Stromal cell of bone marrow (primary cell): Measurements from ENCODE around the gene ANKRD53.
"Not testable (repeated sequence)": the region's sequence is repeated elsewhere in the genome, so short reads cannot be mapped to it uniquely, and the experiment has no call there.

Experiments used
- DNase-seq: peaks from one replicate; pipeline ENCODE4 v3.0.0-alpha.2; 2012; ENCODE audit warnings: low read depth

ANKRD53 gene

GRCh38 chr2:71011786-71012185, 33.4 kb downstream of the ANKRD53 start:
- not testable (repeated sequence) for DNase-seq

DNA sequence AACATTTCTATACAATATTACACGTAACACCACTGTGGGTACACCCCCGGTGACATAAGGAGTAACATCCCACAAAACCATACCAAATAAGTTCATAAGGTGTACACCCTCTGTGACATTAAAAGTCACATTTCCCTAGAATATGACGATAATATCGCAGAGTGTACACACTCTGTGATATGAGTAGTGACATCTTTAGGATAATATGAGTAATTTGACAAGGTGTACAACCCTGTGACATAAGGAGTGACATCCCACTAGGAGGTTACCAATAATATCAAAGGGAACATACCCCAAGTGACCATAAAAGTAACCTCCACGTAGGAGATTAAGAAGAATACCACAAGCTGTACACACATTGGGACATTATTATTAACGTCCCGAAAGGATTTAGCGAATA, 40.2 kb downstream of the ANKRD53 start:
- no peak for DNase-seq

GRCh38 chr2:71019989-71020388, 41.6 kb downstream of the ANKRD53 start:
- DNase-seq = not testable (repeated sequence)

DNA sequence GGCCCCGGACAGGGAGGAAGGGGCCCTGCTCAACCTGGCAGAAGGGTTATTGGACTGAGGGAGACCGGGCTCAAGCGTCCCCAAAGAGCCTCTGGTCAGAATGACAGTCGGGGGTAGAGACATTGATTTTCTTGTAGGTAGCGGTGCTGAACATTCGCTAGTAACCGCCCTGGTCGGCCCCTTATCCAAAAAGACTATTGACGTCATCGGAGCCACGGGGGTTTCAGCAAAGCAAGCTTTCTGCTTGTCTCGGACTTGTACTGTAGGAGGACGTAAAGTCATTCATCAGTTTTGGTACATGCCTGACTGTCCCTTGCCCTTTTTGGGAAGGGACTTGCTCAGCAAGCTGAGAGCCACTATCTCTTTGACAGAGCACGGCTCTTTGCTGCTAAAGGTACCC, 43.0 kb downstream of the ANKRD53 start:
- DNase-seq = not testable (repeated sequence)

- DNase-seq = not testable (repeated sequence)
Measured at GRCh38 chr2:71023553-71024243, 45.3 kb downstream of the ANKRD53 start.
